RCC 7860 (cell line): ENCODE measurements around the gene TCF7L2.

Experiments
- DNase-seq: peaks from one replicate; pipeline ENCODE4 v3.0.0-alpha.2; 2015; ENCODE audit warnings: low spot score
- FAIRE-seq: peaks from 2 replicates; lab custom pipeline; 2012; peaks lifted over from hg19 to GRCh38; lab: Jason Lieb, UNC

TCF7L2 gene

GRCh38 chr10:113135025-113135424 lies 185.0 kb downstream of the TCF7L2 start:
- DNase-seq (no peak), FAIRE-seq (no peak)

DNA sequence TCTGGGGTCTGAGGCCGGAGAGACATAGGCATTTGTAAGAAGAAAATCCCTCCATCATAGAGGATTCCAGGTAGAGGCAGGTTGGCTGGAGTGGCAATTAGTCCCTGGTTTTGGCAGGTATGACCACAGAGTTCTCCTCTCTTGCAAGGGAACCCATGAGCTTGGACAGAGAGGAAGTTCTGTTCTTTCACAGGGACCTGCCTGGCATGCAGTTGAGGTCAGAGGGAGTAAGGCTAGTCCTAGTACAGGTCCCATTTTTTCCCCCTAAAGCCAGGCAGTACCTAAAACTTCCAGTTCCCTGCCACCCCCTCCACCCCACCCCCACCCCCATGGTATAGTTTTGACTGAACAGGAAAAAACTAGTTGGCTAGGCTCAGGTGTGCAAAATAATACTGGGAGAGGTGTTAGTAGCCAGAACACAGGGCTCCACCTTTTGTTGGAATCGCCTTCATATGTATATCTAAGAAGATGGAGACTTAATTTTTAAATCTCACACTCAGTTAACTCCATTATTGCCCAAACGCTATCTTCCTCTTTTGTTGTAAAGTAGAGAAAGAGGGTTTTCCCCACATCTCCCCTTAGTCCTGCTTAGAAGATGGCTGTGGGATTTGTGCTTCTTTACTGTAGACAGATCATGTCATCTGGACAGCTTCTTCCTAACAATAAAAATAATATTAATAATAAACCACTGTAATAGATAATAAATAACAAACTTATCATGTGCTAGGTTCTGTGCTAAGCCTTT lies 188.1 kb downstream of the TCF7L2 start:
- no peak for DNase-seq
- no peak for FAIRE-seq

DNA sequence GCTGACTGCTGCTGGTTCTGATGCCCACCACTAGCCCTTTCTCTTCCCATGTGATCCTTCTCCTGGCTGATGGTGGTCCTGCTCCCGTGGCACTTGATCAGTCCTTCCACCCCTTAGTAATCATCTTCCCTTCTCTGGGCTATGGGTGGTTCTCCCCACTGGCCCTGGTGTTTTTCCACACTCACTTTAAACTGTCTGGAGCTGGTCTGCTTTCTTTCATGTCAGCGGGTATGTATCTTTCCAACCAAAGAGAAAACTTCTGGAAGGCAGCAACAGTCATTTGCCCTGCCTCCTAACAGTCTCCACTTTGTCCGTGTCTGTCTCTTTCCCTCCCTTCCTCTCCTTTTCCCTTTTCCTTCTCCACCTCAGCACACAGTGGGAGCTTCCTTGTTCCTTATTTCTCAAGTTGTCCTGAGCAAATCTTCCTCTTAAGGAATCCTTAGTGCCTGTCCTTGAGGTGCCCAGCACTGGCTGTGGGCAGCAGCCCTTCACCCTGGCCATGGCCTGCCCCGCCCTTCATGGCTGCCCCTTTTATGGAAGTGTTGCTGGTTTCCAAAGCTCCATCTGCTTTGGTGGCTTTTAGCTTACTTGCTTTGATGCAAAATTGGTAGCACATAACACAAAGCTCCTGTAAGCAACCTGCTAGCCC lies 189.0 kb downstream of the TCF7L2 start:
- no peak for DNase-seq
- FAIRE-seq: no peak

DNA sequence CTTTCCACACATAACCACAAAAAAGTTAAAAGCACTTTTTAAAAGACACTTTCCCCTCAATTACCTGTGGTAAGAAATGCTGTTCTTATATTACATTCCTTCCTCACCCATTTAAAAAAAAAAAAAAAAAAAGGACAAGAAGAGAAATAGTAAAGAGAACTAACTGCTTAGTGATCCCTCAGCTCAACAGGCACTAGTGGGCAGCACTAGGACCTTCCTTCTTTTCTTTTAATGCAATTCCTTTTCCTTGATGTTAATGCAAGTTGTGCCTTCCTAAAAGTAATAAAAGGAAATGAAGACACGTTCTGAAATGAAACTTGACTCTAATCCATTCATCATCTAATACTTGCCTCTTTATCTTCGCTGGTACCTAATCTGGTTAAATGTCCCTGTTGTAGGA lies 189.7 kb downstream of the TCF7L2 start:
- DNase-seq (no peak), FAIRE-seq (no peak)

- no peak for DNase-seq
- no peak for FAIRE-seq
Measured at GRCh38 chr10:113140143-113141011, 190.3 kb downstream of the TCF7L2 start.

GRCh38 chr10:113142601-113143362 lies 192.7 kb downstream of the TCF7L2 start:
- FAIRE-seq: no peak
- no peak for DNase-seq

DNA sequence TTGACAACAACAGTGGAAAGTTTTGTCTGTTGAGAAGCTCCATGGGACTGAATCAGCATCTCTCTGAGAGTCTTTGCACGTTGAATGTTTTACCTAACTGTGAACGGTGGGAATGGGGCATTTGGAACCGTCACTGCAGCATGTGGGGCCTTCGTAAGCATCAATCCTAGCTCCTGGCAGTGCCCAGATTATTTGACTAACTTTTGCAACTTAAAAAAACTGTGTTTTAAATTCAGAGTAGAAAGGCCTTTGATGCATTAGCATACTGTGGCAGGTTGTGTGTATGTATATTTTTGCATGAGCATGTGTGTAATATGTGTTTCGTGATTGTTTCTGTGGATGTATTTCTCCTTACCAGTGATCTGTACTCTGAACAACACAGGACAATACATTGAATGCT lies 194.5 kb downstream of the TCF7L2 start:
- no peak for DNase-seq
- FAIRE-seq: no peak

DNA sequence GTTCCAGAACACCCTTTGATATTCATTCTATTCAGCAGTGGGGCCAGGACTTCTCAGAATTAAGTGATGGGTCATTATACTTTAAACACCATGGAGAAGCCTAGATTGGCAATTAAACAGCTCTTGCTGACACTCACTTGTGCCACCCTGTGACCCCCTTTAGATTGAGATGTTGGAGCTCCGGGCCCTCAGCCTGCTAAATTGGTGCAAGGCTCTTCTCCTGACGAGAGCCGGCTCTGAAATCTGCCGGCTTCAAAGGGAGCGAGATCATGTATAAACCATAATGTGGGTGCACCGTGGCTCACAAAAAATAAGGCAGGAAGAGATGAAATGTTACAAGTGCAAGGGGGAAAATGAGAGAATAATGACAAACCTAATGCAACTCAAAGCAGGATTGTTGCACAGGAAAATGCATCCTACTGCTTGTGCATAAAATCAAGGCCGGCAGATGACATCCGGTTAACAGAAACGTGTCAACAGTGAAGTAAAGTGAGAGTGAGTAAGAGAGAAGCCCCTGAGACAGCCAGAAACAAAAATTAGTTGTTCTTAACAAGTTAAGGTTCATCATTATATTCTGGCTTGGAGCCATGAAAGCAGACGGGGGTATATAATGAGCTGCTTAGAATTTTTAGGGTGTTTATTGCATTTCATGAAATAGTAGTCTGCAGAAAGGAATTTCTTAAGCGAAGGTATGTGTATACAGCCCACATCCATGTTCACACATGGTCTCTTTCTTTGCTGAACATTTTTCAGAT lies 198.2 kb downstream of the TCF7L2 start:
- FAIRE-seq (no peak), DNase-seq (no peak)

GRCh38 chr10:113148901-113149300 lies 198.9 kb downstream of the TCF7L2 start:
- FAIRE-seq (no peak), DNase-seq (no peak)

DNA sequence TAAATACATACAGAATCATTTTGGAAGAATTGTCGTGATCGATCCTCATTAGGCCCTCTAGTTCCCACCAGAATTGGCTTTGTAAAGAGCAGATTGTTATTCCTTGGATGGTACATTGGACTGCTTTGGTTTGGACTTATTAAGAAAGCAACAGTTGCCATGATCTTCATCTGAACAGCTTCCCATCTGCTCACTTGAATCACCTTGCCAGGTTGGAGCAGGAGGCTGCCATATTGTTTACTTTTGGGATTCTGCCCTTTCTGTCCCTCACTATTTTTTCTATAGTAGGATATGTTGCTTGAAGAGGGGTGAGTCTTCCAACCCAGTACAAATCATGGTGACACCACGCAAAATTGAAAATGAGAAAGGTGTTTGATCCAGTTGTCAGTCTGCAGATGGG lies 199.6 kb downstream of the TCF7L2 start:
- FAIRE-seq (no peak), DNase-seq (no peak)

DNA sequence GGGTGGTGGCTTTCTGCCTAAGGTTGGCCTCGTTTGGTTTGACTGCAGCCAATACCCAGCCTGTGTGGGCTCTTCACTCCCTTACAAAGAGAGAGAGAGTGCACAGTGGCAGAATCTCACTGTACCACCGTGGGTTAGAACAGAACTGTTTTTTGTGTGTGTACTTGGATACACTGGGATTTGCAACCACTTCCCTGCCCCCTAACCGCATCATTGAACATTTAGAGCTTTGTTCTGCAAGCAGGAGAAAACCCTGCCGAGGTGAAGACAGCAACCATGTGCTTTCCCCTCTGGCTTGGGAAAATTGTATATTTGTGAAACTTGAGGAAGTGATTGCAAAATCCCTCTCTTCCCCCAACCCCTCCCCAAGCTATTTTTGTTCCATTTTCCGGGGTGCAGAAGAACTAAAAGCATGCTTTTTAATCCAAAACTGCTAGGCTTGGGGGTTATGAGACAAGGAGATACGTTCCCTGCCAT lies 201.2 kb downstream of the TCF7L2 start:
- no peak for FAIRE-seq
- no peak for DNase-seq

DNA sequence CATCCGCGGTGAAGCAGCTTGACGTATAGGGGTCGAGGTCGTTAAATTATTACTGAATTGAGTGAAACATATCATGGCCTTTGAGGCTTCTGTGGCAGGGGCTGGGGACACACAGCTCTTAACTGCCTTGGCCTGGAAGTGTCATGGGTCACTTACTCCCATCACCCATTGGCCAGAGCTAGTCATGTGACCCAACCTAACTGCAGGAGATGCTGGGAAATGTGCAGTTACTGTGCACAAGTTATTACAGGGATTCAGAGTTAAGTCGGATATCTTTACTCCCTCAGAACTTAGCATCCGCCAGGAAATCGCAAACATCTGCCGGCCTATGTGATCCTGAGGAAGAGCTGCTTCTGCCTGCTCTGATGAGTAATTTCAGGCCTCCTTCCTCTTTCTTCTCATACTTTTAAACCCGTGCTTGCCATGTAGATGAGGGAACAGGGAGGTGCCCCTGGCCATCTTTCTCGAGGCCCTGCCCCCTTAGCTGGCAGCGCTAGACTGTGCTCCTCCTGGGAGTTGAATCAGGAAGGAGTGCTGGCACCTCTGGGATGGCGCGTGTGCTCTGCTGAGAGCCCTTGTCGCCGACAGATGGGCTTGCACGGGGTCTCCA lies 203.6 kb downstream of the TCF7L2 start:
- FAIRE-seq (no peak), DNase-seq (no peak)

GRCh38 chr10:113157441-113157840 lies 207.4 kb downstream of the TCF7L2 start:
- no peak for DNase-seq
- no peak for FAIRE-seq

DNA sequence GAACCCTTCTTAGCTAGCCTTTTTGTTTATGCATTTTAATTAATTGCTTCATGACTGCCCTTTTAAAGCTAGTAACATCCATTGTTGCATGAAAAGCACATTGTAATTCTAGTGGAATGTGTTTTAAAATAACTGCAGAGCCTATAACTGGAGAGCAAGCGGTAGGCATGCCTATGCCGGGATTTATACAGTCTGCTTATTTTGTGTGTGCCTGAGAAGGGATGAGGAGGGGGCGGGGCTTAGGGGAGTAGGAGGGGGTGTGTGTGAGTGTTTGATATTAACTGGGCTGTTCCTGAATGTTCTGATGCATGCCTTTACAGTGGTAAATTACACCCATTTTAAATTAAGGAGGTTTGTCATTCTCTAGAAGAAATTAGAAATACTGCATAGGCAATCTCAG lies 208.1 kb downstream of the TCF7L2 start:
- FAIRE-seq: no peak
- no peak for DNase-seq

- FAIRE-seq (no peak), DNase-seq (no peak)
Measured at GRCh38 chr10:113159563-113159962, 209.5 kb downstream of the TCF7L2 start.

GRCh38 chr10:113160641-113161040 lies 210.6 kb downstream of the TCF7L2 start:
- DNase-seq (no peak), FAIRE-seq (no peak)

GRCh38 chr10:113161066-113161465 lies 211.0 kb downstream of the TCF7L2 start:
- DNase-seq (no peak), FAIRE-seq (no peak)

DNA sequence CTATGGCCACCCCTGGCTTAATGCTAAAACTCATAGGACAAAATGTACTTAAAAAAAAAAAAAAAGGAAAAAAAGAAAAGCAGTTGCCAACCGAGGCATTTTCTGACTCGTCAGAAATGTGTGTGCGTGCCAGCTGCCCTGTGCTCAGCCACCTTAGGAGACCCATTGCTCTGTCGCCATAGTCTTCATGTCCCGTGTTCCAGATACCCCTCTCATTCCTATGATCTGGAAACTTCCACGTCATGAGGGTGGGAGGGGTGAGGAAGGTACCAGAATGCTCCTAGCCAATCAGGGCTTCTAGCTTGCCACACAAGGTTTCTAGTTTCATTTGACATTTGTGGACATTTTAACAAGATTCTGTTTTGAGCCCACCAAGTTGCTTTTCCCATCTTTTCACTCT lies 212.9 kb downstream of the TCF7L2 start:
- FAIRE-seq (no peak), DNase-seq (no peak)

DNA sequence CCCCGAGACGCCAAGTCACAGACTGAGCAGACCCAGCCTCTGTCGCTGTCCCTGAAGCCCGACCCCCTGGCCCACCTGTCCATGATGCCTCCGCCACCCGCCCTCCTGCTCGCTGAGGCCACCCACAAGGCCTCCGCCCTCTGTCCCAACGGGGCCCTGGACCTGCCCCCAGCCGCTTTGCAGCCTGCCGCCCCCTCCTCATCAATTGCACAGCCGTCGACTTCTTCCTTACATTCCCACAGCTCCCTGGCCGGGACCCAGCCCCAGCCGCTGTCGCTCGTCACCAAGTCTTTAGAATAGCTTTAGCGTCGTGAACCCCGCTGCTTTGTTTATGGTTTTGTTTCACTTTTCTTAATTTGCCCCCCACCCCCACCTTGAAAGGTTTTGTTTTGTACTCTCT lies 215.6 kb downstream of the TCF7L2 start:
- FAIRE-seq: no peak
- DNase-seq: no peak

GRCh38 chr10:113167702-113168101 lies 217.7 kb downstream of the TCF7L2 start:
- DNase-seq: no peak
- no peak for FAIRE-seq
